IMR-90 (cell line): Measurements from ENCODE around the gene TMC8. TPM values are rescaled to one million over a fixed set of nuclear protein-coding genes. Genes with fewer than 3 reads are reported as not detected.

Experiments used
- ATAC-seq: fragments of 200-7000 bp; cut with Tn5 transposase; 2 replicates; pipeline ENCODE4 v1.9.1; 2020; ENCODE audit warnings: low read depth, mild to moderate bottlenecking, moderate library complexity
- BruUV-seq: library from RNA; stranded (reverse); fragments of 400-500 nt; replicated peaks from 2 replicates; lab custom pipeline; 2021; lab: Mats Ljungman, UMichigan
- CTCF ChIA-PET: fragments of 300-600 bp; formaldehyde crosslinking; extraction: SDS; loops from one replicate; lab custom pipeline; 2021; ENCODE audit warnings: antibody characterized with exemption; lab: Yijun Ruan, JAX
- POLR2A ChIA-PET: fragments of 300-600 bp; sonication (Branson Sonifier 250); formaldehyde crosslinking; loops from one replicate; lab custom pipeline; 2022; ENCODE audit warnings: antibody characterized with exemption; ENCODE audit not compliant: unreplicated experiment; lab: Charles Lee
- DNase-seq: peaks from one replicate; pipeline ENCODE4 v3.0.0; 2013
- H2AFZ ChIP-seq: replicated peaks from 2 replicates; pipeline ENCODE3; 2013; ENCODE audit warnings: low read length, mild to moderate bottlenecking; ENCODE audit not compliant: poor library complexity
- H2AK5ac ChIP-seq: 2 replicates; pipeline ENCODE4 v1.6.1; 2013; ENCODE audit warnings: low read depth, low read length, inconsistent platforms
- H2AK9ac ChIP-seq: replicated peaks from 2 replicates; pipeline ENCODE3; 2013; ENCODE audit warnings: mild to moderate bottlenecking, low read depth, low read length, moderate library complexity; ENCODE audit not compliant: poor library complexity
- H2BK120ac ChIP-seq: 2 replicates; pipeline ENCODE4 v1.6.1; 2013; ENCODE audit warnings: low read depth, low read length, inconsistent platforms
- H2BK15ac ChIP-seq: 3 replicates; pipeline ENCODE4 v1.6.1; 2013; ENCODE audit warnings: low read depth, low read length, inconsistent platforms
- H2BK20ac ChIP-seq: 2 replicates; pipeline ENCODE4 v1.6.1; 2013; ENCODE audit warnings: low read depth, mild to moderate bottlenecking, inconsistent platforms, low read length, moderate library complexity
- H2BK5ac ChIP-seq: 2 replicates; pipeline ENCODE4 v1.6.1; 2013; ENCODE audit warnings: mild to moderate bottlenecking, low read depth, low read length, inconsistent platforms; ENCODE audit not compliant: poor library complexity, severe bottlenecking
- H3K14ac ChIP-seq: replicated peaks from 2 replicates; pipeline ENCODE4 v1.6.1; 2013; ENCODE audit warnings: low read depth, low read length, inconsistent platforms
- H3K18ac ChIP-seq: 2 replicates; pipeline ENCODE4 v1.6.1; 2013; ENCODE audit warnings: low read depth, low read length, control low read depth
- H3K23ac ChIP-seq: 2 replicates; pipeline ENCODE4 v1.6.1; 2013; ENCODE audit warnings: low read depth, low read length, inconsistent platforms
- H3K27ac ChIP-seq: 2 replicates; pipeline ENCODE4 v1.5.1; 2013; ENCODE audit warnings: mild to moderate bottlenecking, control low read depth, low read length; ENCODE audit not compliant: insufficient read depth
- H3K27me3 ChIP-seq: 2 replicates; pipeline ENCODE4 v1.6.1; 2013; ENCODE audit warnings: low read length; ENCODE audit not compliant: control insufficient read depth, insufficient read depth
- H3K36me3 ChIP-seq: 2 replicates; pipeline ENCODE4 v1.6.1; 2013; ENCODE audit warnings: low read length, mixed read lengths; ENCODE audit not compliant: control insufficient read depth, insufficient read depth
- H3K4ac ChIP-seq: 2 replicates; pipeline ENCODE4 v1.6.1; 2013; ENCODE audit warnings: low read depth, low read length, inconsistent platforms
- H3K4me1 ChIP-seq: 2 replicates; pipeline ENCODE4 v1.6.1; 2013; ENCODE audit warnings: low read length, mixed read lengths; ENCODE audit not compliant: control insufficient read depth, insufficient read depth
- H3K4me2 ChIP-seq: 2 replicates; pipeline ENCODE4 v1.6.1; 2013; ENCODE audit warnings: low read depth, mild to moderate bottlenecking, control low read depth, low read length, moderate library complexity
- H3K4me3 ChIP-seq: 2 replicates; pipeline ENCODE4 v1.5.1; 2013; ENCODE audit warnings: low read depth, mild to moderate bottlenecking, control low read depth, low read length, moderate library complexity; ENCODE audit not compliant: insufficient read depth
- H3K56ac ChIP-seq: 2 replicates; pipeline ENCODE4 v1.6.1; 2013; ENCODE audit warnings: low read length, inconsistent platforms; ENCODE audit not compliant: insufficient read depth; ENCODE audit errors: extremely low read depth
- H3K79me1 ChIP-seq, 2 experiments: 2 replicates each; pipeline ENCODE4 v1.6.1; 2013; ENCODE audit warnings: low read length in 2 of 2, inconsistent platforms in 1 of 2, low read depth in 1 of 2
- H3K9ac ChIP-seq: 2 replicates; pipeline ENCODE4 v1.6.1; 2013; ENCODE audit warnings: low read depth, low read length, control low read depth
- H3K9me1 ChIP-seq: 2 replicates; pipeline ENCODE4 v1.6.1; 2013; ENCODE audit warnings: low read length, inconsistent platforms; ENCODE audit not compliant: insufficient read depth
- H3K9me3 ChIP-seq: 2 replicates; pipeline ENCODE4 v1.6.1; 2013; ENCODE audit warnings: low read length; ENCODE audit not compliant: control insufficient read depth, insufficient read depth
- H4K20me1 ChIP-seq: 2 replicates; pipeline ENCODE4 v1.6.1; 2013; ENCODE audit warnings: low read length, inconsistent platforms; ENCODE audit not compliant: insufficient read depth
- H4K5ac ChIP-seq: 2 replicates; pipeline ENCODE4 v1.6.1; 2013; ENCODE audit warnings: mild to moderate bottlenecking, low read depth, low read length, control low read depth
- H4K8ac ChIP-seq, 2 experiments: 2 replicates each; pipeline ENCODE4 v1.6.1; 2013; ENCODE audit warnings: low read depth in 2 of 2, low read length in 2 of 2, control low read depth in 1 of 2, inconsistent platforms in 1 of 2
- H4K91ac ChIP-seq: 2 replicates; pipeline ENCODE4 v1.6.1; 2013; ENCODE audit warnings: low read depth, low read length, inconsistent platforms; ENCODE audit not compliant: insufficient read depth
- BHLHE40 ChIP-seq: fragments of 150-350 bp; IDR thresholded peaks from 2 replicates; pipeline ENCODE4 v1.6.1; 2016; ENCODE audit warnings: mild to moderate bottlenecking, low read depth, low read length
- CEBPB ChIP-seq: IDR thresholded peaks from 2 replicates; pipeline ENCODE4 v1.6.1; 2012; ENCODE audit warnings: low read depth, low read length, improper control_type of control experiment
- CHD1 ChIP-seq: IDR thresholded peaks from 2 replicates; pipeline ENCODE4 v1.6.1; 2012; ENCODE audit warnings: low read depth, low read length, improper control_type of control experiment
- CTCF ChIP-seq: conservative IDR thresholded peaks from 2 replicates; pipeline ENCODE4 v1.5.1; 2012; ENCODE audit warnings: mild to moderate bottlenecking, low read depth, low read length, improper control_type of control experiment
- ELK1 ChIP-seq: fragments of 150-350 bp; IDR thresholded peaks from 2 replicates; pipeline ENCODE4 v1.6.1; 2016; ENCODE audit warnings: low read depth, mild to moderate bottlenecking, low read length, moderate library complexity, borderline replicate concordance
- FOS ChIP-seq: fragments of 150-350 bp; IDR thresholded peaks from 2 replicates; pipeline ENCODE4 v1.6.1; 2016; ENCODE audit warnings: low read depth, low read length
- MAFK ChIP-seq: IDR thresholded peaks from 2 replicates; pipeline ENCODE4 v1.6.1; 2012; ENCODE audit warnings: low read depth, low read length, improper control_type of control experiment
- MAZ ChIP-seq: IDR thresholded peaks from 2 replicates; pipeline ENCODE4 v1.6.1; 2012; ENCODE audit warnings: low read depth, mild to moderate bottlenecking, low read length, improper control_type of control experiment, moderate library complexity, borderline replicate concordance
- MXI1 ChIP-seq: IDR thresholded peaks from 2 replicates; pipeline ENCODE4 v1.6.1; 2012; ENCODE audit warnings: low read depth, mild to moderate bottlenecking, low read length, moderate library complexity, borderline replicate concordance
- NFE2L2 ChIP-seq: fragments of 150-350 bp; IDR thresholded peaks from 2 replicates; pipeline ENCODE4 v1.6.1; 2016; ENCODE audit warnings: low read depth, mild to moderate bottlenecking, low read length
- RAD21 ChIP-seq: IDR thresholded peaks from 2 replicates; pipeline ENCODE4 v1.6.1; 2012; ENCODE audit warnings: low read length, improper control_type of control experiment
- RFX5 ChIP-seq: IDR thresholded peaks from 2 replicates; pipeline ENCODE4 v1.8.0; 2012; ENCODE audit warnings: low read depth, mild to moderate bottlenecking, low read length, moderate library complexity
- SMC3 ChIP-seq: fragments of 150-350 bp; IDR thresholded peaks from 2 replicates; pipeline ENCODE4 v1.6.1; 2016; ENCODE audit warnings: low read depth, mild to moderate bottlenecking, antibody characterized with exemption, low read length, moderate library complexity
- USF2 ChIP-seq: fragments of 150-350 bp; IDR thresholded peaks from 2 replicates; pipeline ENCODE4 v1.6.1; 2017; ENCODE audit warnings: mild to moderate bottlenecking, antibody characterized with exemption, low read length, low read depth
- WGBS, 2 experiments: methylation state at CpG; one replicate each; pipeline versions ENCODE4 v1.1.5 to v1.1.7; 2013; ENCODE audit warnings: missing lambda C conversion rate in 2 of 2; ENCODE audit not compliant: insufficient read length in 1 of 2; ENCODE audit errors: extremely low coverage in 2 of 2; 5-methylcytosine and 5-hydroxymethylcytosine counted together
- dilution Hi-C: fragments of 300-500 bp; cut with HindIII; formaldehyde crosslinking; loops from one replicate; pipeline ENCODE4 v1.14.3; 2018; ENCODE audit warnings: low sequenced_read_pairs; ENCODE audit not compliant: unreplicated experiment
- in situ Hi-C: fragments of 300-500 bp; cut with MboI; formaldehyde crosslinking; loops from 3 replicates; pipeline ENCODE4 v1.14.3; 2019; ENCODE audit warnings: low sequenced_read_pairs, inconsistent platforms, mixed read lengths
- intact Hi-C: fragments of 100-400 bp; cut with micrococcal nuclease; formaldehyde crosslinking; loops from 2 replicates; pipeline ENCODE4 v1.10.0; 2022
- polyA plus RNA-seq, 3 experiments: library from polyadenylated mRNA; depleted of rRNA; stranded (reverse); fragments of >200 nt; gene quantifications; 2 replicates each; pipeline ENCODE4 v1.2.3, GENCODE V29; 2012; ENCODE audit warnings: low replicate concordance in 1 of 3
- total RNA-seq: library from RNA; depleted of rRNA; stranded (reverse); fragments of >200 nt; gene quantifications from 2 replicates; pipeline ENCODE4 v1.2.3, GENCODE V29; 2012

Gene TMC8
- total and polyA plus RNA-seq, 2 of the 4 experiments (the other 2 are of a cell fraction) = not detected

- no peak overlapping the region for H4K5ac ChIP-seq
- H3K4me3 ChIP-seq = no peak overlapping the region
- no peak overlapping the region for H3K18ac ChIP-seq
- H3K4me1 ChIP-seq = no peaks in the 10 kb centered on the region
- no peak overlapping the region for H2AFZ ChIP-seq
- H3K36me3 ChIP-seq = no peaks in the 10 kb centered on the region
- H3K4me2 ChIP-seq = no peak overlapping the region
- no peaks in the 10 kb centered on the region; the same call in 1 of the 2 replicates for H4K20me1 ChIP-seq
- no peak overlapping the region for H4K8ac ChIP-seq
- intact Hi-C loops (loop anchor here (1.0 kb wide), 1 partner anchor 53 kb away; the partner anchor contains the start of genes AFMID and TK1), dilution Hi-C loops (no loop called here), in situ Hi-C loops (no loop called here)
- H3K27me3 ChIP-seq = peaks cover 61% of the 10 kb centered on the region
- POLR2A ChIA-PET = no interaction called here
- H2BK120ac ChIP-seq = no peak overlapping the region
- no peak overlapping the region for H3K4ac ChIP-seq
- no peak overlapping the region for H2AK5ac ChIP-seq
- H3K9me1 ChIP-seq = no peaks in the 10 kb centered on the region
- BruUV-seq = no TSS peak
- H2AK9ac ChIP-seq = peak overlapping the region; percentile 70
- DNase-seq (peak; percentile 12), ATAC-seq (no peak)
- no peak overlapping the region for H4K91ac ChIP-seq
- H2BK20ac ChIP-seq = no peak overlapping the region
- no peak overlapping the region for H2BK5ac ChIP-seq
- H3K9ac ChIP-seq = no peak overlapping the region
- H3K27ac ChIP-seq = no peak overlapping the region
- H3K56ac ChIP-seq = no peak overlapping the region
- no peak overlapping the region for H3K14ac ChIP-seq
- H3K79me1 ChIP-seq = no peaks in the 10 kb centered on the region
- H3K23ac ChIP-seq = no peak overlapping the region
- H3K9me3 ChIP-seq = no peaks in the 10 kb centered on the region
- no peak overlapping the region for H2BK15ac ChIP-seq
- CTCF ChIA-PET = no interaction called here
- WGBS, 2 experiments = 50% methylated on average over 29 of the region's 39 CpGs; no CpG with 5 or more reads in 1 of the 2 experiments
- no peak for TF ChIP-seq CEBPB
- no peak for TF ChIP-seq BHLHE40
- TF ChIP-seq ELK1 = no peak
- TF ChIP-seq CHD1 = no peak
- no peak for TF ChIP-seq MAFK
- no peak for TF ChIP-seq MAZ
- no peak for TF ChIP-seq RFX5
- TF ChIP-seq NFE2L2 = no peak
- peak; percentile 13; the same call in 1 of the 2 replicates for TF ChIP-seq RAD21
- no peak for TF ChIP-seq MXI1
- TF ChIP-seq USF2 = no peak
- no peak for TF ChIP-seq FOS
- peak; percentile 37 for TF ChIP-seq CTCF
- peak; percentile 22 for TF ChIP-seq SMC3
These were observed 3.7 kb downstream of the TMC8 start for GRCh38 chr17:78133971-78134898.
